HG03103 (cell line): ENCODE results near the gene TMEM255B.
"Not testable (repeated sequence)": the region's sequence is repeated elsewhere in the genome, so short reads cannot be mapped to it uniquely, and the experiment has no call there.

ENCODE experiments used
- ATAC-seq: cut with Tn5 transposase; IDR thresholded peaks from one replicate; pipeline ENCODE4 v1.9.1; 2021; ENCODE audit warnings: low read depth; ENCODE audit not compliant: unreplicated experiment

Gene TMEM255B

DNA sequence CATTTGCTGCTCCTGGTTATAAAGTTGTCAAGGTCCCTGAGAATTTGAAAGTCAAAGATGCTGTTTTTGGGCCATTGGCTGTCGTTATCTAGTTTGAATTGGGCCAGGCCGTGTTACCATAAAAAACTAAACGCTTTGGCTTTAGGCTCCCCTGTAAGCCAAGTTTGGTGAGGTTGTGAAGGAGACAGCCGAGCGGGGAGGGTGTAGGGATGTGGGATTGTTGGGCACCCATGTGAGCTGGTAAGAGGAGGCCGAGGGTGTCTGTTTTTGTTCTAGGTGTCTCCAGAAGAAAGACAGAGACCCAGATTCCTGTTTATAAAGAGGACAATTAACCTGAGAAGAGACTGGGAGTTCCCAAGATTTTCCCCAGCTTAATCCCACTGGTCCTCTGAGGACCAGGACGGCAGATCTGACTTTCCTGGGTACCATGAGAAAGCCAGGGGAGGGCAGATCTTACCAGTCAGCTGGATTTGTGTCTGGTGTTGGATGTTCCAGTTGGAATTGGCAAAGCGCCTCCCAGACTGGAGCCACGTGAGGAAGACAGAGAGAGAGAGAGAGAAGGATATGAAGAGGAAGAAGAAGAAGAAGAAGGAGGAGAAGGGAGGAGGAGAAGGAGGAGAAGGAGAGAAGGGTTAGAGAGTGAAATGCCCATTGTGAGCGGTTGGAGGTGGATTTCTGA lies 25.1 kb downstream of the TMEM255B start:
- no peak for ATAC-seq

GRCh38 chr13:113784645-113785024 lies 25.6 kb downstream of the TMEM255B start:
- no peak for ATAC-seq

GRCh38 chr13:113785051-113786010 lies 26.3 kb downstream of the TMEM255B start:
- no peak for ATAC-seq

DNA sequence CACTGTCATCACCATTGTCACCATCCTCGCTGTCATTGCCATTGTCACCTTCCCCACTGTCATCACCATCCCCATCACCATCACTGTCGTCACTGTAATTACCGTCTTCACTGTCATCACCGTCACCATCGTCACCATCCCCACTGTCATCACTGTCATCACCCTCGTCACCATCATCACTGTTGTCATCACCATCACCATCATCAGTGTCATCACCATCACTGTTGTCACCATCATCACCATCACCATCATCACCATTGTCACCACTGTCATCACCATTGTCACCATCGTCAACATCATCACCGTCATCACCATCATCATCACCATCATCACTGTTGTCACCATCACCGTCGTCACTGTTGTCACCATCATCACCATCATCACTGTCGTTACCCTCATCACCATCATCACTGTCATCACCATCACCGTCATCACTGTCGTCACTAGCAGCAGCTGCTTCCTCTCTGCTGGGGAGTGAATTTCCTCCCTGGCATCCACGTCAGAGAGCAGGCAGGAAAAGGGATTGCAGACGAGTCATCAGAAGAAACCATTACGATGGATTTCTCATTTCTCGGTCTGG lies 27.3 kb downstream of the TMEM255B start:
- ATAC-seq, result no peak

GRCh38 chr13:113787694-113788093 lies 28.7 kb downstream of the TMEM255B start:
- ATAC-seq, result no peak

- ATAC-seq, result no peak
Measured at GRCh38 chr13:113788413-113789135, 29.5 kb downstream of the TMEM255B start.

DNA sequence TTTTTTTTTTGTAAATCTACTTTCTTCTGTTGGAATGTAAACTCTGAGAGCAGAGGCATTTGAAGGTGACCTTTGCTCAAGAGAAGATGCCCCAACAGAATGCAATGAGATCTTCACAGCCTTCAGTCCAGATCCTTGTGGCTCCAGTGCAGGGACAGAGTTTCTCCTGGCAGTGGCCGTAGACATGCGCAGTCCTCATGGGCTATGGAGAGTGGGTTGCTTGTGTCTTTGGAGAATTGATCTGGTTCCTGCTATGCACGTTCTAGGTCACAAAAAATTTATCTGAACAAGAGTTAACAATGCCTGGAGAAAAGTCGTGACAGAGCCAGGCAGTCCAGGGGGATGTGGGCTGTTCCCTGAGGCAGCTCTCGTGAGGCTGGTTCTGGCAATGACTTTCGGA lies 30.1 kb downstream of the TMEM255B start:
- ATAC-seq, result no peak

DNA sequence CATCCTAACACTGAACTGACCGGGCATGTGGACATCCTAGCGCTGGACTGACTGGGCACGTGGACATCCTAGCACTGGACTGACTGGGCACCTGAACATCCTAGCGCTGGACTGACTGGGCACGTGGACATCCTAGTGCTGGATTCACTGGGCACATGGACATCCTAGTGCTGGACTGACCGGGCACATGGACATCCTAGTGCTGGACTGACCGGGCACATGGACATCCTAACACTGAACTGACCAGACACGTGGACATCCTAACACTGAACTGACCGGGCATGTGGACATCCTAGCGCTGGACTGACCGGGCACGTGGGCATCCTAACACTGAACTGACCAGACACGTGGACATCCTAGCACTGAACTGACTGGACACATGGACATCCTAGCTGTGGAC lies 30.9 kb downstream of the TMEM255B start:
- not testable (repeated sequence) for ATAC-seq

- ATAC-seq, result no peak
Measured at GRCh38 chr13:113791226-113791625, 32.2 kb downstream of the TMEM255B start.

GRCh38 chr13:113791761-113792160 lies 32.7 kb downstream of the TMEM255B start:
- ATAC-seq, result no peak

- ATAC-seq, result no peak
Measured at GRCh38 chr13:113792236-113792770, 33.3 kb downstream of the TMEM255B start.

- no peak for ATAC-seq
Measured at GRCh38 chr13:113792886-113793717, 34.1 kb downstream of the TMEM255B start.

DNA sequence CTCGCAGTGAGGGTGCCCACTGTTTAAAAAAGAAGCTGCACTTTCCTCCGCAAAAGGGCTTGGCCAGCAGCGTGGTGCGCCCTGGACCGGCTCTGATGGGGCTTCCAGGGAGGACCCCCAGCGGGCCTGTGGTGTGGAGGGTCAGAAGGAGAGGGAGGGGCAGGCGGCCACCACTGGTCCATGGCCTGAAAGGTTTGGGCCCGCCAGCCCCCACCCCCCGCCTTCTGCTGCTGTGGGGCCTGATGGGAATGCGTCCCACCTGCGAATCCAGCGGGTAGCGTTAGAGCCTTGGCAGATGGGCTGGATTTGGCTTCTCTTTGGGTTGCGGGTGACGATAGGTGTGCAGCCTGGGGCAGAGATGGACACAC lies 34.7 kb downstream of the TMEM255B start:
- no peak for ATAC-seq

DNA sequence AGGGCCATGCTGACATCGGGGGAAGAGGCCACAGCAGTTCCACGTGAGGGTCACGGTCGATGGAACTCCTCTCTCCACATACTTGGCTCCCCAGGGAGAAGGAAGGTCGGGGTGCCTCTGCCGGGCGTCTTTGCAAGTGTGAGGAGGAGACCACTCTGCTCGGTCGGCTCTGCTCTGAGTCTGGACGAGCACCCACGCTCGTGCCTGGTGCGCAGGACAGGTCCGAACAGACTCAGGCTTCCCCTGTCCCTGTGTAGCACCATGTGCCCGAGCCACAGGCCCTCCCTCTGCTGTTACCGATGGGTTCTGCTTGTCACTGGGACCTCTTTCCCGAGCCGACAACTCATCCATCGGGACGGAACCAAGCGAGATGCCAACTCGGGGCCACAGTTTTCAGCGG lies 35.1 kb downstream of the TMEM255B start:
- no peak for ATAC-seq

- ATAC-seq, result no peak
Measured at GRCh38 chr13:113794764-113795173, 35.7 kb downstream of the TMEM255B start.

- ATAC-seq, result not testable (repeated sequence)
Measured at GRCh38 chr13:113795362-113795761, 36.3 kb downstream of the TMEM255B start.

DNA sequence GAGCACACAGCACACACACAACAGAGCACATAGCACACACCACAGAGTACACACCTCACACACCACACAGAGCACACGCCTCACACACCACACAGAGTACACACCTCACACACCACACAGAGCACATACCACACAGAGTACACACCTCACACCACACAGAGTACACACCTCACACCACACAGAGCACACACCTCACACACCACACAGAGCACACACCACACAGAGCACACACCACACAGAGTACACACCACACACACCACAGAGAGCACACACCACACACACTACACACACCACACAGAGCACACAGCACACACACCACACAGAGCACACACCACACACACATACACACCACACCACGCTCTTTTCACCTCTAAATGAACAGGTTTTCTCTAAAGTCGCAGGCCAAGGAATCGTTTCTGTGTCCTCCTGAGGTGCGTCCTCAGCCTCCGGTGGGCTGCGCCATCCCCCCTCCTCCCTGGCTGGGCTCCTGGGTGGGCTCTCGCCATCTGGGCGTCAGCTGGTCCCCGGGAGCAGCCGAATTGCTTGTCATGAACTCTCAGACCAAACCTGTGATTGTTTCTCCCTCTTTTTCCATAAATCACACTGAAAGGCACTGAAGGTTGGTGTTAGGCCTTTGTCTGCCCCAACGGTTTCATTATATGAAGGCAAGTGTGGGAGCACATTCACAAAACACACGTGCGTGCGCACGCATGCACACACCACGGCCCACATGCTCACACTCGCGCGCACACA lies 37.4 kb downstream of the TMEM255B start:
- no peak for ATAC-seq

GRCh38 chr13:113796964-113797676 lies 38.1 kb downstream of the TMEM255B start:
- no peak for ATAC-seq
